T1000 (cell line): ENCODE results near the gene TPI1.
"Not testable (repeated sequence)": the region's sequence is repeated elsewhere in the genome, so short reads cannot be mapped to it uniquely, and the experiment has no call there.

Experiments
- DNase-seq: peaks from one replicate; lab custom pipeline; 2025; ENCODE audit warnings: mixed read lengths; lab: John Stamatoyannopoulos, UW

TPI1 gene

GRCh38 chr12:6894321-6894720 lies 27.0 kb downstream of the TPI1 start:
- no peak for DNase-seq

GRCh38 chr12:6896846-6897435 lies 29.6 kb downstream of the TPI1 start:
- DNase-seq = no peak

- DNase-seq = no peak
These were observed 32.1 kb downstream of the TPI1 start for GRCh38 chr12:6899427-6899826.

- no peak for DNase-seq
These were observed 32.6 kb downstream of the TPI1 start for GRCh38 chr12:6899837-6900519.

GRCh38 chr12:6902448-6902847 lies 35.1 kb downstream of the TPI1 start:
- DNase-seq = no peak

- DNase-seq = no peak
These were observed 36.4 kb downstream of the TPI1 start for GRCh38 chr12:6903722-6904121.

- DNase-seq = peak; percentile 95
These were observed 37.2 kb downstream of the TPI1 start, which contains the start of gene LRRC23 for GRCh38 chr12:6904280-6905276. Gene LRRC23, plus strand, starts transcription at chr12:6904822. Its CDS starts 812 bp downstream, at chr12:6905634.

- DNase-seq = no peak
These were observed 38.2 kb downstream of the TPI1 start for GRCh38 chr12:6905414-6906040.

GRCh38 chr12:6908141-6908540 lies 40.8 kb downstream of the TPI1 start:
- not testable (repeated sequence) for DNase-seq

- DNase-seq = no peak
These were observed 42.3 kb downstream of the TPI1 start for GRCh38 chr12:6909421-6910145.

GRCh38 chr12:6912164-6912935 lies 45.0 kb downstream of the TPI1 start:
- DNase-seq = no peak

- DNase-seq = peak; percentile 48
These were observed 47.1 kb downstream of the TPI1 start, which contains the start of gene ENO2 for GRCh38 chr12:6914246-6914946. Gene ENO2, plus strand, starts transcription at chr12:6914580. Its CDS starts 1,253 bp downstream, at chr12:6915833.

- no peak for DNase-seq
These were observed 47.8 kb downstream of the TPI1 start for GRCh38 chr12:6914947-6915788.

- no peak for DNase-seq
These were observed 48.5 kb downstream of the TPI1 start for GRCh38 chr12:6915789-6916285.

- no peak for DNase-seq
These were observed 49.3 kb downstream of the TPI1 start for GRCh38 chr12:6916426-6917200.

- no peak for DNase-seq
These were observed 50.3 kb downstream of the TPI1 start for GRCh38 chr12:6917491-6918231.

GRCh38 chr12:6919588-6919987 lies 52.3 kb downstream of the TPI1 start:
- DNase-seq = no peak
